HG02763 (cell line): ENCODE measurements around the gene NUP107.
A peak's percentile ranks its signal among the peaks of the same experiment; 100 is the strongest.
"Not testable (repeated sequence)": the region's sequence is repeated elsewhere in the genome, so short reads cannot be mapped to it uniquely, and the experiment has no call there.

Experiments
- ATAC-seq: cut with Tn5 transposase; IDR thresholded peaks from one replicate; pipeline ENCODE4 v1.9.1; 2021; ENCODE audit warnings: mild to moderate bottlenecking, moderate library complexity; ENCODE audit not compliant: unreplicated experiment

Gene NUP107

DNA sequence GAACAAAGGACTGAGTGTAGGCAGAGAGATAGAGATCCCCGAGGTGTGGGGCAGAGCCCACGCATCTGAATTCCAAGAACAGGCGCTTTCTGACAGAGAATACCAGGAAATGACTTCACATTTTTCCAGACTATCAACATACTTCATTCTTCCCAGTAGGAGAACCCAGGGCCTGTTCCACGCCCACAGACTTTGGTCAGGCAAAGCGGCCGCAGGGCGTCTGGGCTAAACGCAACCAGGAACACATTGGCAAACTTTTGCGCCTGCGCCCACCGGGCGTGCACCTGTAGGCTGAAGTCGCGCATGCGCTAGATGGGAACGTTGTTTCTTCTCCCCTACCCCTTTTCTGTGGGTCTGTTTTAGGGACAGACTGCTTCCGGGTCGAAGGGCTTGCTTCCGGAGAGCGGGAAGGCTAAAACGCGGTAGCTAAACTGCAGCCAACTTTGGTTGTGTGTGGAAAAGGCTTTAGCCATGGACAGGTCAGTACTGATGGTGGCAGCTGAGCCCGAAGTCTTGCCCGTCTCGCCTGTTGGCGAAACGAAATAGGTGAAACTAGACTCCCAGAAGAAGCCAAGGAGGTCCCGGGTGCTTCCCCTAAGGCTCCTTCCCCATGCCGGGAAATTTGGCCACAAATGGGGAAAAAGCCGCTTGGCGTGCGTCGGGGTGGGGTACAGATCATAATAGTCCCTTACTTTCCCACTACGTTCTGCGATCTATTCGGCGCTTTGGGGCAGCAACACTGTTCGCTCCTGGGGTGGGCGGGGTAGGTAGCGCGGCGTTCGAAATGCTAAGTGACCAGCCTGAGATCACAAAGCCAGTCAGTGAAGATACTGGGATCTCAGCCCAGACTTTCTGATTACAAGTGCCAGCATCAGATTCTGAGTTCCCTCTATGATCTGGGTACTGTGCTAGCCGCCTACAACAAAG, at the start of gene NUP107:
Gene NUP107, plus strand, starts transcription at position 384 of the 927 bp plus-strand sequence. Its CDS starts 88 bp downstream, at position 472.
- peak; percentile 99 for ATAC-seq

DNA sequence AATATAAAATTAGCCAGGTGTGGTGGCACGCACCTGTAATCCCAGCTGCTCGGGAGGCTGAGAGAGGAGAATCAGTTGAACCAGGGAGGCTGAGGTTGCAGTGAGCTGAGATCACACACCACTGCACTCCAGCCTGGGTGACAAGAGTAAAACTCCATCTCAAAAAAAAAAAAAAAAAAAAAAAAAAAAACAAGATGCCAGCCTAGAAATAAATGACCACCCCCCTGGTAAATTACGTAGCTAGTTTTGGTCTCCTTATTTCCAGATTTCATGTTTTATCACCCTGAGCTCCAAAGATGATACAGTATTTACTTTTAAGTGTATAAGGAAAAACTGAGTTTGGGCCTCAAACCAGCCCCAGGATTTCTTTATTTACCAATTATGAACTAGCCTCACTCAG, 49.3 kb upstream of the NUP107 start:
- not testable (repeated sequence) for ATAC-seq

DNA sequence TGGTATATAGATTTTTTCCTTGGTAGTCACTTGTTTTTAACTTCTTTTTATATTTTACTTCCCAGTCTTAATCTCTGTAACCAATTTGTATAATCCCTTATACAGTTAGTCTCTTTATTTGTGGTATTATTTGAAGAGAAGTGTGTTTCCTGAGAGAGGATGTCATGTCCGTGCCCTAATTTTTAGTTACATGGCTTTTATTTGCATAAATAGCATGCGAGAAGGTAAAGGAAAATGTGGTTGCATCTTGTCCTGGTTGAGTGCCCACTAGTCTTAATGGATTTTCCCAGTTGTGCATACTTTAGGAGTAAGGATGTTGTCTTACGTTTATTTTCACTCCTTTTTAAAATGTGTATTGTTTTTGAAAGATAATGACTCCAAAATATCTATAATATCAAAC, 48.6 kb upstream of the NUP107 start:
- ATAC-seq = no peak

DNA sequence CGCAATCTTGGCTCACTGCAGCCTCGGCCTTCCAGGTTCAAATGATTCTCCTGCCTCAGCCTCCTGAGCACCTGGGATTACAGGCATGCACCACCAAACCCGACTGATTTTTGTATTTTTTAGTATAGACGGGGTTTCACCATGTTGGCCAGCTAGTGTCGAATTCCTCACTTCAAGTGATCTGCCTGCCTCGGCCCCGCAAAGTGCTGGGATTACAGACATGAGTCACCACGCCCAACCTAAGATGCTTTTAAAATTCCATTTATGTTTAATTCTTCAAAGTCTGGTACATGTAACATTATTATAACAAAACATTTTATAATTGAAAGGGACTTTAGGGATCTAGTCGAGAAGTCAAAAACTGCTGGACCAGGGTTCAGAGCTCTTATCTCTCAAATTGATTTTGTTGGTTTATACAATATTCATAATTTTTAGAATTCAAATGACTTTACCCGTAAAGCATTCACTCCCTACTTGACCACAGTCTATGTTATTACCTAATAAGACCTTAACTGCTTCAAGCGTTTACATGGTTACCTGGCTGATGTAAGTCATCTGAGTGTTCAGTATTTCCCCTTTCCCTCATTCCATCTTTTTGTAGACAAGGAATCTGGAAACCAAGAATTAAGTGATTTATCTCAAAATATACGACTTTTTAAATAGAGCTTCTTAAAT, 47.9 kb upstream of the NUP107 start:
- ATAC-seq = no peak

DNA sequence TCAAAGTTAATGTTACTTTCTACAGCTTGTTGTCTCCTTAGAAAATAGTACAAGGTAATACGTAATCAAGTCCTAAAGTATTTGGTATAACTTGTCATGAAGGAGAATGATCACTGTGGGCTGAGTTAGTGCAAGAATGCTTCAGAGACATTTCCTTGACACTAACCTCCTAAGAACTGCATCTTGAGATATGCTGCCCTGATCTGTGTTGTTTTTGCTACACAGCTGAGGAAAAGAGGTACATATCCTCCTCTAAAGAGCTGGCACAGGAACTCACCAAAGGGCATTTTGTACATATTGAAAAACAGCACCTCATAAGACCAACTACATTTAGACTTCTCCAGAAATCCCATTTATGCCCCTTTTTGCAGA, 47.4 kb upstream of the NUP107 start:
- no peak for ATAC-seq

DNA sequence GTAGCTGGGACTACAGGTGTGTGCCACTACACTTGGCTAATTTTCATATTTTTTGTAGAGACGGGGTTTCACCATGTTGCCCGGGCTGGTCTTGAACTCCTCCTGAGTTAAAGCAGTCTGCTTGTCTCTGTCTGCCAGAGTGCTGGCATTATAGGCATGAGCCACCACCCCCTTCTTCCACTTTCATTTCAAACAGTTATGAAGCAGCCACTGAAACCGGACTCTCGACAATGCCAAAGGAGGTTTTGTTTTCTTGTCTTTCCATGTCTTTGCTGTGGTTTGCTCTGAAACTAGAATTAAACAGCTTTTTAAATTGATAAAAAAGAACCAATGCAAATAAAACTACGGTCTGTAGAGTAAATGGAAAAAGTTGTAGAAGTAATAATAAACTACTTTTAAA, 45.6 kb upstream of the NUP107 start:
- peak; percentile 95 for ATAC-seq

DNA sequence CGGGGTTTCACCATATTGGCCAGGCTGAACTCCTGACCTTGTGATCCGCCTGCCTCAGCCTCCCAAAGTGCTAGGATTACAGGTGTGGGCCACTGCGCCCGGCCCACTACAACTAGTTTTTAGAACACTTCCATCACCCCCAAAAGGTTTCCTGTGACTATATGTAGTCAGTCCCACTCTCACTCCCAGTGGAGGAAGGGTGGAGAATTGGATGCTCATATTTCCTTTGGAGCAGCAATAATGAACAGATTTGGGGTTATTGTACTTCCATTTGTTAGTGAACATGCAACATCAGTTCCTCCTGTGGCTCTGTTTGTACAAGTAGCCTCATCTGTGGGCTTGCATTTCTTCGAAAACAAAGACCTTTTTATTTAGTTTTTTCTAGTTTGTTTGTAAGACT, 40.3 kb upstream of the NUP107 start:
- ATAC-seq = no peak

DNA sequence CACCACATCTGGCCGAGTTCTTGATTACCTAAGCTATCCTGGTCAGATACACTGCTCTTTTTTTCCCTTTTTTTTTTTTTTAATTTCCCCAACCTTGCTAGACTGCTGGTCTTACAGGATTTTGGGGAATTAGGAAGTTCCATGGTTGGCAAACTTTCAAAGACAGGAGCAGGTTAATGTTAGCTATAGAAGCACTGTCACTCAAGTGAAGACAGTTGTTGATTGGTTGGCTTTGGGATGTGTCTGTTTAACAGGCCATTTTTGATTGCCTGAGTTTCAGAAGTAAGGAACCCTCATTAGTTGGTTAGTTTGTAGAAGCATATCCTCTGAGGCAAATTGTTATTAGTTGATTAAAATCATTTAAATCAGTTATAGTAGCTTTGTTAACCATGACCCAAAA, 39.3 kb upstream of the NUP107 start:
- no peak for ATAC-seq

DNA sequence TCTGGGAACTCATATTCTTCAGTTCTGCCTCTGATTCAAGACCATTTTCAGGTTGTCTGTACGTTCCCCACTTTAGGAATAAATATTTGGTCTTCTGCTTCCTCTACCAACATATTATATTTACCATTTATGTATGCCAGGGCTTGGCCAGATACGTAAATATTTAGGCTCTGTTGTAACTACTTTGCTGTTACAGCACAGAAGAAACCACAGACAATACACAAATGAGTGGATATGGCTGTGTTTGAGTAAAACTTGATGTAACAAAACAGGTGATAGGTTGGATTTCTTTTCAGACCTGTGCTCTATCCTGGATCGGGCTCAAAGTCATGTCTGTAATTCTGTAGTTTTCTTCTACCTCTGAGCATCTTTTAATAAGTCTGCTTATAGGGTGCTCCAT, 38.6 kb upstream of the NUP107 start:
- ATAC-seq = no peak

DNA sequence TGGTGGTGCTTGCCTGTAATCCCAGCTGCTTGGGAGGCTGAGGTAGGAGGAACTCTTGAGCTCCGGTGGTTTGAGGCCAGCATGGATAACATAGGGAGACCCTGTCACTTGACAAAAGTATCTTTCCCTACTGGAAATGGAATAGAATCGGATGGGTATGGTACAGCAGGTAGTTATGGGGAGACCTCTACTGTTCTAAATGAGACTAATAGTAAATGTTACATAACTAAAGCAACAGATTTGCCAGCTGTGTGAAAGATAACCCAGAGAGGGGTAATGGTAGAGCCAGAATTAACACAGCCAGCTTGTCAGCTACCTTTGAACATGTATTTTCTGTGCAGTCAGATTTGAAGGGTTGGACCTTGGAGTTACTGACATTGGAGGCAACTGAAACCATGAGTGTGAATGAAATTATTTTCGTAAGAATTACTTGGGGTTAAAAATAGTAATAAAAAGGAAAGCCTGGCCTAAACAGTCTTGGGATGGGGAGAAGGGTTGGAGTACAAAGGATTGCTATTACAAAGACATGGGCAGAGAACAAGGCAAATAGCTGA, 21.7 kb upstream of the NUP107 start:
- ATAC-seq = no peak

DNA sequence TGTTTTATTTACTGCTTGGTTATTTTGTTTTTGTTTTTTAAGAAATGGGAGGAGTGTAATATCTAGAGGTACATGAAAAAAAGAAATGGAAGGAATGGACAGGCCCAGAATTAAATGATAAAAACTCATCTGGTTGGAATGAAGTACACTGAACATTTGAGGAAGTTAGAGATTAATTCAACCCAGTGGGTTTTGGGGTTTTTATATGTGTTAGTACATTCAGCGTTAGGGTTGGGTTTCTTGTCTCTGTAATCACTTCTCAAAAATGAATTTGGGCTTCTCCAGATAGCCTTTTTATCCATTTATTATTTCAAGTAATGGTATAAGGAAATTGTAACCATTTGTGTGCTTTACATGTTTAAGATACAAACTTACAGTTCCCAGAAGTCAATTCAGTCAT, 19.5 kb upstream of the NUP107 start:
- no peak for ATAC-seq

DNA sequence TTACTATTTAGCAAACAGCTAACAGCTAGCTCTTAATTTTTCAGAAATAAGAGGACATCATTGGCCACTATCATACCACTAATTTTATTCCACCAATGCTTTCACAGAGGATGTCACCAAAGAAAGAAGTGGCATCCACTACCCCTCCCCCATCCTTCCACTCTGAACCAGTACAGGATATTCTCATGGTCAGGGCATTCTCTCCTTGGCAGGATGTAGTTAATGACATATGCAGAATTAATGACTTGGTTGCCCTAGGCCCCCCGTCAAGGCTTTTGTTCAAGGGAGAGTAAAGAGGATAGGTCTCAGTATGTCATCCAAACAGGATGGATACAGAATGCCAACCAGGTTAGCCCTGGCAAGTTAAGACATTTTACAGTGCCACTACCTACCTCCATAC, 18.9 kb upstream of the NUP107 start:
- ATAC-seq = no peak

DNA sequence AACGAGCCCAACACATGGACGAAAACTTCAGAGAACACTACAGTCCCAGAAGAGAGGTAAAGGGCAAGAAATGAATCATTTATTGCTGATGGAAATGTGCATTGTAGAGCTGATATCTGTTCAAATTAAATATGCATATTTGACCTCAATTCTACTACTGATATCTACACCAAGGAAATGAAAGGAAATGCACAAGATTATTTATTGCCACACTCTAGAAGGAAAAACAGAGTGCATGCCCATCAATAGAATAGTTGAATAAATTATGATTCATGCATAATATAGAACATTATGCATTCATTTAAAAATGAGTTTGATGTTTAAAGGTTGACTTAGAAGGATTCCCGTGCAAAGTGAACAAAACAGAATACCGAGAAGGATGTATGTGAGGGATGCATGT, 15.6 kb upstream of the NUP107 start:
- ATAC-seq = no peak

DNA sequence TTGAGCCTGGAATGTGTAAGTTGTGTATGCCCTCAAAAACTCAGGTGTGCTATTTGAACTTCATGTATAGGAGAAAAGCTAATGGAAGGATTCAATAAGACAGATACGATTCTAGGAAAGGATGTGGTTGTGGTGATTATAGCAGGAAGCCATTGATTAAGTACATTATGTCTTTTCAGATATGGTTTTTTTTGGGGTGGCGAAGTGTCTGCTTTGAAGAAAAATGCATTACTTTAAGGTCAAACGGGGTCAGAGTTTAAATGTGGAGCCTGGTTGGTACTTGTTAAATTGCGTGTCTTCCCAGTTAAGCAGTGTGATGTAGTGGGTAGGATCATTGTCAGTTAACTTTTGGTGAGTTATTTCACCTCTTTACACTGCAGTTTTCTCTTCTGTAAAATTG, 13.0 kb upstream of the NUP107 start:
- no peak for ATAC-seq

DNA sequence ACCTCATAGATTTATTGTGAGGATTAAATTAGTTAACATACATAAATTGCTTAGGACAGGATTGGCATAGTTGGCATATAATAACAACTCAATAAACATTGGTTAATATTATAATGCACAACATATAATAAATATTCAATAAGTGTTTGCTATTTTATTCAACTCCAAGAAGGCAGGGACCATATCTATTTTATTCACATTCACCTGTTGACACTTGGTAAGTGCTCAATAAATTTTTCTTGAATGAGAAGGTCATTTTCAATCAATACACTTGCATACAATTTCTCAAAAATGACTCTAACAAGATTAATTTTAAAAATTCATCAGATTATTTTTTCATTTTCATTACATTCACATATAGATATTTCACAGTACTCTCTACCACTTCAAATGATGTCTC, 12.4 kb upstream of the NUP107 start:
- no peak for ATAC-seq

DNA sequence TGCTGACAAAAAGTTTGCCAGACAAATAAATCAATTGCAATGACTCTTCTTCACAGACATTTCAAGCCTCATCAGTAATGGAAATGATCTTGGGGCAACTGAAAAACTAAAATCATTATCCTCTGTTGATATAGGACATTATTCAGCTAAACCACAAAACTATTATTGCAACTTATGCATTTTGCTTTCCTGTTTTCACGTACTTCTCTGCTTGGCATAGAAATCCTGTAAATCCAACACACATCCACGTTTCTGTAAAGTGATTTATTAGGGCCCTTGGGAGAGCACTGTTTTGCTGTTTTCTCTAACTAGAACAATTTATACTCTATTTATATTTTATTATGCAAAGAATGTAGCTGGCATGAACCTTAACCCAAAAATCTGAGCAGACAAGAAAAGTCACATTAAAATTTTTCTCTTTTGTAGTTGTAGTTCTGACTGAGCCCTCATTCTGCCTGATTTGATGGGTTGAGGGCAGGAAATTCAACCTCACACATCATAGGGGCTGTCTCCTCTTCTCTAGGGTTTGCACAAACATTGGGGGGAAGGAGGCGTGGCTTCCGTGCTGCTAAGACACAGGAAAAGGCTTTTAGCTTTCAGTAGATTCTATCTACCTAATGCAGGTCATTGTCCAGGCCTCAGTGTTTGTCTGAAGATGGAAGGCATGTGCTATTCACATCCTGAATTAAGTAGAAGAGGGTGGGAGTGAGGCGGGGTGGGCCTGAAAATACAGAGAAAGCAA, 11.5 kb upstream of the NUP107 start:
- no peak for ATAC-seq

DNA sequence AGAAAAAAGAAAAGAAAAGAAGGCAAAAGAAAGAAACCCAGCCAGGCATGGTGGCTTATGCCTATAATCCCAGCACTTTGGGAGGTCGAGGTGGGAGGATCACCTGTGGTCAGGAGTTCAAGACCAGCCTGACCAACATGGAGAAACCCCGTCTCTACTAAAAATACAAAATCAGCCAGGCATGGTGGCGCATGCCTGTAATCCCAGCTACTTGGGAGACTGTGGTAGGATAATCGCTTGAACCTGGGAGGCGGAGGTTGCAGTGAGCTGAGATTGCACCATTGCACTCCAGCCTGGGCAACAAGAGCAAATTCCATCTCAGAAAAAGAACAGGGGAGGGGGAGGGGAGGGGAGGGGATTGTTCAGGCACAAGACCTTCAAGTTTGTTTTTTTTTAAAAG, 9.9 kb upstream of the NUP107 start:
- not testable (repeated sequence) for ATAC-seq

DNA sequence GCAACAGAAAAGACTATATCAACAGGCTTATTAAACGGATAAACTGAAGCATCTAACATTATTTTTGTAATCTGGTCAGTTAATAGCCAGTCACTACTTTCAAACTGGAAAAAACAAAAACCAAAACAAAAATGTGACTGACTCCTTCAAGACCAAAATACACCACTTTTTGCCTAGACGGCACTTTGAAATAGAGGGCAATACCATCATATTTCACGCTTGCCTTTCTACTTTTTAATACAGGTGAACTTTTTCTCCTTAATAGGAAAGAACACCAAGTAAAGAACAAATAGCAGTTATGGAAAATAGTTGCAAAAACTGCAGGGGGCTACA, 550 bp upstream of the NUP107 start:
- ATAC-seq = no peak

DNA sequence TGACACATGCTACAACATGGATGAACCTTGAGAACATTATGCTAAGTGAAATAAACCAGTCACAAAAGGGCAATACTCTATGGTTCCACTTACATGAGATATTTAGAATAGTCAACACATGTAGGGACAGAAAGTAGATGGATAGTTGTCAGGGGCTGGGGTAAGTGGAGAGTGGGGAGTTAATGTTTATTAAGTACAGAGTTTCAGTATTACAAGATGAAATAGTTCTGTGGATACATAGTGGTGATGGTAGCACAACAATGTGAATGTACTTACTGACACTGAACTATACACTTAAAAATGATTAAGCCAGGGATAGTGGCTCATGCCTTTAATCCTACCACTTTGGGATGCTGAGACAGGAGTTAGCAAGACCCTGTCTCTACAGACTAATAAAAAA, 8.7 kb downstream of the NUP107 start:
- no peak for ATAC-seq

DNA sequence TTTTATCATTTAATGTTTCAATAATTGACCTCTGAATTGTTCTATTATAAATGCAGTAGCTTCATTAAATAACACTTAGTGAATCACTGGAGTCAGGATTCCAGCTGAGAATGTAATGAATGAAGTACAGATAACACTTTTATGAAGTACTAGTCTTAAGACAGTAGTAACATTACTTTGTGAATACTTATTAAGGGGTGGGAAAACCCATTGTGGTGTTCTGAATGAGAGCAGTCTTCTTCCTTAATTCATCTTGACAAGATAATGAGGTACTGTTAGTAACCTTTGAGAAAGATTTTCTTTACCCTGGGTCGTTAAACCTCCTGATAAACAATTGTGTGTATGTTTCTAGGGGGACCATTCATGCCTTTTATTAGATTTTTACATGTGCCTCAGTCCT, 12.7 kb downstream of the NUP107 start:
- no peak for ATAC-seq

DNA sequence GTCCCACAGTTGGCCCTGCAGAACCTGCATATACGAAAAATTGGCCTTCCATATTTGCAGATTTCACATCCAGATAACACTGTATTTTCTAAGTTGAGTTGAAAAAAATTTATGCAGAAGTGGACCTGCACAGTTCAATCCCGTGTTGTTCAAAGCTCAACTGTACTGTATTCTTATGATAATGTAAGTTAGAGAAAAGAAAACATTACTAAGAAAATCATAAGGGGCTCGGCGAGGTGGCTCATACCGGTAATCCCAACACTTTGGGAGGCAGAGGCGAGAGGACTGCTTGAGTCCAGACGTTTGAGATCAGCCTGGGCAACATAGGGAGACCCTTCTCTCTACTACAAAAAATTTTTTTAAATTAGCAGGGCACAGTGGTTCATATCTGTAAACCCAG, 41.0 kb downstream of the NUP107 start:
- no peak for ATAC-seq

DNA sequence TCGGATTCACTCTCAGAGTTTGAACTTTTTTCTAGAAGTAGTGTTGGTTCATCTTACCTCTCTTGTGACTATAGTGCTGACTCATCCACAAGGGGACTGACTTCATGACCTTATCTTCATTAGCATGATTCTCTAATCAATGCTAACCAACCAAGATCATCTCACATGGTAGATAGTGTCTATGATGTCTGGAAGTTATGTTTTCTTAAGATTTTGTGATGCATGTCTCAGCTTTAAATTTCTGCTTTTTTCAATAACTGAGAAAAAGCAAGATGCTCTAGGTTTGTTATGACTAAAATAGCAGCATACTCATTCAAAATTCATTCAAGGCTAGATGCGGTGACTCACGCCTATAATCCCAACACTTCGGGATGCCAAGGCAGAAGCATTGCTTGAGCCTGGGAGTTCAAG, 46.9 kb downstream of the NUP107 start:
- no peak for ATAC-seq
